Loucy (cell line): ENCODE results near the gene IGDCC3.
A peak's percentile ranks its signal among the peaks of the same experiment; 100 is the strongest.

Experiments
- H2AFZ ChIP-seq: fragments of 200-600 bp; sonication (generic); 2 replicates; pipeline ENCODE4 v1.6.0; 2016; ENCODE audit warnings: antibody characterized with exemption, mild to moderate bottlenecking, low read length, moderate library complexity
- H3F3A ChIP-seq: fragments of 200-600 bp; 2 replicates; pipeline ENCODE4 v1.6.0; 2016; ENCODE audit warnings: antibody characterized with exemption, low read depth, mild to moderate bottlenecking
- H3K27me3 ChIP-seq: fragments of 200-600 bp; sonication (generic); 2 replicates; pipeline ENCODE4 v1.6.1; 2014; ENCODE audit warnings: low read length, mild to moderate bottlenecking; ENCODE audit not compliant: insufficient read depth, poor library complexity, severe bottlenecking
- H3K36me3 ChIP-seq: fragments of 200-600 bp; sonication (generic); 2 replicates; pipeline ENCODE4 v1.6.1; 2016; ENCODE audit warnings: low read length; ENCODE audit not compliant: insufficient read depth
- H3K4me1 ChIP-seq: fragments of 200-600 bp; sonication (generic); 2 replicates; pipeline ENCODE4 v1.5.1; 2014; ENCODE audit warnings: low read length, mild to moderate bottlenecking; ENCODE audit not compliant: insufficient read depth, poor library complexity, severe bottlenecking
- H3K4me2 ChIP-seq: fragments of 200-600 bp; sonication (generic); 2 replicates; pipeline ENCODE4 v1.6.0; 2014; ENCODE audit warnings: antibody characterized with exemption, low read length, low read depth, mild to moderate bottlenecking; ENCODE audit not compliant: poor library complexity, severe bottlenecking
- H3K4me3 ChIP-seq: fragments of 200-600 bp; sonication (generic); 2 replicates; pipeline ENCODE4 v1.5.1; 2014; ENCODE audit warnings: low read length, mild to moderate bottlenecking, mixed read lengths; ENCODE audit not compliant: poor library complexity, severe bottlenecking
- H3K79me2 ChIP-seq: fragments of 200-600 bp; sonication (generic); 2 replicates; pipeline ENCODE4 v1.6.1; 2014; ENCODE audit warnings: low read length; ENCODE audit not compliant: insufficient read depth
- H3K9ac ChIP-seq: fragments of 200-600 bp; sonication (generic); 2 replicates; pipeline ENCODE4 v1.6.0; 2014; ENCODE audit warnings: mild to moderate bottlenecking, low read depth, low read length, moderate library complexity; ENCODE audit not compliant: poor library complexity, severe bottlenecking
- H3K9me2 ChIP-seq: fragments of 200-600 bp; sonication (generic); replicated peaks from 2 replicates; pipeline ENCODE4 v1.6.1; 2016; ENCODE audit warnings: low read depth, low read length, mixed read lengths
- H3K9me3 ChIP-seq: fragments of 200-600 bp; sonication (generic); 2 replicates; pipeline ENCODE4 v1.6.1; 2014; ENCODE audit warnings: mild to moderate bottlenecking, antibody characterized with exemption, low read length, low read depth; ENCODE audit not compliant: insufficient read depth
- H4K20me1 ChIP-seq: fragments of 200-600 bp; sonication (generic); 2 replicates; pipeline ENCODE4 v1.6.0; 2014; ENCODE audit warnings: antibody characterized with exemption, low read length, mild to moderate bottlenecking; ENCODE audit not compliant: insufficient read depth, poor library complexity, severe bottlenecking
- CTCF ChIP-seq: fragments of 200-600 bp; sonication (generic); conservative IDR thresholded peaks from 2 replicates; pipeline ENCODE4 v1.5.1; 2014; ENCODE audit warnings: mild to moderate bottlenecking, antibody characterized with exemption, low read length
- EZH2phosphoT487 ChIP-seq: fragments of 200-600 bp; IDR thresholded peaks from 2 replicates; pipeline ENCODE4 v1.6.1; 2018; ENCODE audit warnings: antibody characterized with exemption, mild to moderate bottlenecking, moderate library complexity, borderline replicate concordance

The IGDCC3 gene

GRCh38 chr15:65388306-65389080, 10.7 kb upstream of the IGDCC3 start:
- Histone ChIP-seq H3K9me3 (no peaks in the 10 kb centered on the region), H3K9me2 (no peaks in the 10 kb centered on the region), H3K36me3 (no peaks in the 10 kb centered on the region), H3K27me3 (no peaks in the 10 kb centered on the region), H3K4me2 (no peak overlapping the region), H2AFZ (no peak overlapping the region), H4K20me1 (no peaks in the 10 kb centered on the region), H3K9ac (no peak overlapping the region), H3K4me3 (no peak overlapping the region), H3F3A (no peaks in the 10 kb centered on the region), H3K4me1 (peaks cover 9% of the 10 kb centered on the region), H3K79me2 (no peaks in the 10 kb centered on the region)
- TF ChIP-seq EZH2phosphoT487 (no peak), CTCF (no peak)

- no peak overlapping the region for H3K9ac ChIP-seq
- H3K9me2 ChIP-seq: no peaks in the 10 kb centered on the region
- H4K20me1 ChIP-seq: no peaks in the 10 kb centered on the region
- H3K9me3 ChIP-seq: no peaks in the 10 kb centered on the region
- H3K4me2 ChIP-seq: no peak overlapping the region
- H2AFZ ChIP-seq: no peak overlapping the region
- peaks cover 9% of the 10 kb centered on the region for H3K4me1 ChIP-seq
- H3K4me3 ChIP-seq: no peak overlapping the region
- no peaks in the 10 kb centered on the region for H3K27me3 ChIP-seq
- TF ChIP-seq CTCF: no peak
- H3K79me2 ChIP-seq: no peaks in the 10 kb centered on the region
- no peaks in the 10 kb centered on the region for H3K36me3 ChIP-seq
- no peaks in the 10 kb centered on the region for H3F3A ChIP-seq
Measured at GRCh38 chr15:65386886-65387285, 9.1 kb upstream of the IGDCC3 start.

- Histone ChIP-seq H2AFZ (peak overlapping the region; percentile 40; the same call in 1 of the 2 replicates), H3K4me3 (no peak overlapping the region), H3K4me1 (peaks cover 9% of the 10 kb centered on the region), H3K9me3 (no peaks in the 10 kb centered on the region), H3K36me3 (no peaks in the 10 kb centered on the region), H3K9ac (no peak overlapping the region), H3K9me2 (no peaks in the 10 kb centered on the region), H3K4me2 (no peak overlapping the region), H3K27me3 (no peaks in the 10 kb centered on the region), H3K79me2 (no peaks in the 10 kb centered on the region), H4K20me1 (no peaks in the 10 kb centered on the region), H3F3A (no peaks in the 10 kb centered on the region)
- TF ChIP-seq CTCF: no peak
- TF ChIP-seq EZH2phosphoT487: no peak
Measured at GRCh38 chr15:65386376-65386775, 8.6 kb upstream of the IGDCC3 start.
